Calu3 (cell line): ENCODE measurements around the gene PACRG. TPM values are rescaled to one million over a fixed set of nuclear protein-coding genes. Genes with fewer than 3 reads are reported as not detected.

ENCODE experiments used
- BruUV-seq: library from RNA; stranded (reverse); fragments of 400-500 nt; replicated peaks from 2 replicates; lab custom pipeline; 2021; lab: Mats Ljungman, UMichigan
- CTCF ChIA-PET: fragments of 300-600 bp; sonication (Branson Sonifier 250); formaldehyde crosslinking; loops from one replicate; lab custom pipeline; 2022; ENCODE audit warnings: antibody characterized with exemption; lab: Charles Lee
- DNase-seq: peaks from one replicate; pipeline ENCODE4 v3.0.0; 2022
- H3K27ac Mint-ChIP-seq: one replicate; pipeline ENCODE4 v1.8.0; 2022; ENCODE audit warnings: mixed read lengths; ENCODE audit not compliant: unreplicated experiment
- H3K27me3 Mint-ChIP-seq: one replicate; pipeline ENCODE4 v1.8.0; 2022; ENCODE audit warnings: mixed read lengths; ENCODE audit not compliant: unreplicated experiment
- H3K36me3 Mint-ChIP-seq: one replicate; pipeline ENCODE4 v1.8.0; 2022; ENCODE audit warnings: mild to moderate bottlenecking, moderate library complexity, mixed read lengths; ENCODE audit not compliant: insufficient read depth, unreplicated experiment
- H3K4me1 Mint-ChIP-seq: one replicate; pipeline ENCODE4 v1.8.0; 2022; ENCODE audit warnings: mild to moderate bottlenecking, low read depth, mixed read lengths; ENCODE audit not compliant: unreplicated experiment
- H3K4me3 Mint-ChIP-seq: one replicate; pipeline ENCODE4 v1.8.0; 2022; ENCODE audit warnings: mild to moderate bottlenecking, low read depth, moderate library complexity, mixed read lengths; ENCODE audit not compliant: unreplicated experiment
- H3K9me3 Mint-ChIP-seq: one replicate; pipeline ENCODE4 v1.8.0; 2022; ENCODE audit warnings: low read depth, mixed read lengths; ENCODE audit not compliant: unreplicated experiment
- intact Hi-C: fragments of 100-400 bp; cut with micrococcal nuclease; formaldehyde crosslinking; loops from one replicate; pipeline ENCODE4 v1.10.0; 2022; ENCODE audit not compliant: unreplicated experiment
- total RNA-seq: library from RNA; stranded (reverse); gene quantifications from 2 replicates; pipeline ENCODE4 v1.2.3, GENCODE V29; 2022
- TF ChIP-seq, protein P1 (sequence below): fragments of 200-600 bp; IDR thresholded peaks from one replicate; pipeline ENCODE4 v1.8.0; 2022; ENCODE audit warnings: antibody characterized with exemption; ENCODE audit not compliant: unreplicated experiment

Gene PACRG
- total RNA-seq, 1 experiment from 2014 or later: 1.5 TPM

DNA sequence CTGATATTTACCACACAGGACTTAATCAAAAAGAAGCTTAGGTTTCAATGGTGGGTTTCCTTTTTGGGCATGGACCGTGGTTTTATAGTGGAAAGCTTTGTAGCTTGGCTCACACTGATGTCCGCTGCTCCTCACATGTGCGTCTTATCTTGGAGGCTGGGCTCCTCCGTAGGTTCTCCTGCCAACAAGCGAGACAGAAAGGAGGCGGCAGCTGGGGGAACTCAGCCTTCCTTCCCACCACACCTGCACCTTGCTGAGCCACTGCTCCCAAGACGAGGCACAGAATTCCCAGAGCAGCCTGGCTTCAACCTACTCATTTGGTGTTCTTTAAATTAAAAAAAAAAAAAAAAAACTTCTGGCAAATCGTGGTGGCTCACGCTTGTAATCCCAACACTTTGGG lies 451.3 kb downstream of the PACRG start:
- H3K4me1 Mint-ChIP-seq: peaks cover 23% of the 10 kb centered on the region
- H3K27ac Mint-ChIP-seq: no peak overlapping the region
- TF ChIP-seq, protein P1, sequence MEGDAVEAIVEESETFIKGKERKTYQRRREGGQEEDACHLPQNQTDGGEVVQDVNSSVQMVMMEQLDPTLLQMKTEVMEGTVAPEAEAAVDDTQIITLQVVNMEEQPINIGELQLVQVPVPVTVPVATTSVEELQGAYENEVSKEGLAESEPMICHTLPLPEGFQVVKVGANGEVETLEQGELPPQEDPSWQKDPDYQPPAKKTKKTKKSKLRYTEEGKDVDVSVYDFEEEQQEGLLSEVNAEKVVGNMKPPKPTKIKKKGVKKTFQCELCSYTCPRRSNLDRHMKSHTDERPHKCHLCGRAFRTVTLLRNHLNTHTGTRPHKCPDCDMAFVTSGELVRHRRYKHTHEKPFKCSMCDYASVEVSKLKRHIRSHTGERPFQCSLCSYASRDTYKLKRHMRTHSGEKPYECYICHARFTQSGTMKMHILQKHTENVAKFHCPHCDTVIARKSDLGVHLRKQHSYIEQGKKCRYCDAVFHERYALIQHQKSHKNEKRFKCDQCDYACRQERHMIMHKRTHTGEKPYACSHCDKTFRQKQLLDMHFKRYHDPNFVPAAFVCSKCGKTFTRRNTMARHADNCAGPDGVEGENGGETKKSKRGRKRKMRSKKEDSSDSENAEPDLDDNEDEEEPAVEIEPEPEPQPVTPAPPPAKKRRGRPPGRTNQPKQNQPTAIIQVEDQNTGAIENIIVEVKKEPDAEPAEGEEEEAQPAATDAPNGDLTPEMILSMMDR: no peak
- peaks cover 4% of the 10 kb centered on the region for H3K9me3 Mint-ChIP-seq
- CTCF ChIA-PET: no interaction called here
- no peak overlapping the region for H3K4me3 Mint-ChIP-seq
- peaks cover 5% of the 10 kb centered on the region for H3K36me3 Mint-ChIP-seq
- no peak for DNase-seq
- BruUV-seq: no TSS peak
- intact Hi-C loops: no loop called here
- no peaks in the 10 kb centered on the region for H3K27me3 Mint-ChIP-seq

DNA sequence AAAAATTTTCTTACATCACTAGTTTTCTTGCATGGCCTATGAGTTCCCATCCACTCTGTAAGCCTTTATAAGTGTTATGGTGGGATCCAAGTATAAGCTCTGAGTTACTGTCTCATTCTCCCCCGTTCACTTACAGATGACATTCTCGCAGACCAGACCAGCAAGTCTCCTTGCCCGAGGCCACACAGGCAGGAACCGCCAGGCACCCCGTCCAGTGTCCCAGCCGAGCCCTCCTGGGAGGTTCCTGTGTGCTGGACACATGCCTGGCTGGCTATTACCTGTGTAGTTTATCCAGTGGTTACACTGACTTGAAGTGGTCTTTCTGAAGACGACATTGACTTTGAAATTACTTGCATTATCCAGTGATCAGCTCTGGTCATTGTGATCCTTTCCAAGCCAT lies 451.9 kb downstream of the PACRG start:
- BruUV-seq: no TSS peak
- Mint-ChIP-seq H3K36me3 (peaks cover 5% of the 10 kb centered on the region), H3K27ac (no peak overlapping the region), H3K4me3 (no peak overlapping the region), H3K9me3 (peaks cover 4% of the 10 kb centered on the region), H3K27me3 (no peaks in the 10 kb centered on the region), H3K4me1 (peaks cover 23% of the 10 kb centered on the region)
- CTCF ChIA-PET: interaction anchor here (0.7 to 1.1 kb wide), 2 partner anchors 28 to 96 kb away, joined by 3 read pairs; no protein-coding TSS in a partner anchor
- TF ChIP-seq, protein P1: no peak
- intact Hi-C loops: loop anchor here (2.0 to 10.0 kb wide), 5 partner anchors 145 to 1745 kb away; no protein-coding TSS in a partner anchor
- no peak for DNase-seq

DNA sequence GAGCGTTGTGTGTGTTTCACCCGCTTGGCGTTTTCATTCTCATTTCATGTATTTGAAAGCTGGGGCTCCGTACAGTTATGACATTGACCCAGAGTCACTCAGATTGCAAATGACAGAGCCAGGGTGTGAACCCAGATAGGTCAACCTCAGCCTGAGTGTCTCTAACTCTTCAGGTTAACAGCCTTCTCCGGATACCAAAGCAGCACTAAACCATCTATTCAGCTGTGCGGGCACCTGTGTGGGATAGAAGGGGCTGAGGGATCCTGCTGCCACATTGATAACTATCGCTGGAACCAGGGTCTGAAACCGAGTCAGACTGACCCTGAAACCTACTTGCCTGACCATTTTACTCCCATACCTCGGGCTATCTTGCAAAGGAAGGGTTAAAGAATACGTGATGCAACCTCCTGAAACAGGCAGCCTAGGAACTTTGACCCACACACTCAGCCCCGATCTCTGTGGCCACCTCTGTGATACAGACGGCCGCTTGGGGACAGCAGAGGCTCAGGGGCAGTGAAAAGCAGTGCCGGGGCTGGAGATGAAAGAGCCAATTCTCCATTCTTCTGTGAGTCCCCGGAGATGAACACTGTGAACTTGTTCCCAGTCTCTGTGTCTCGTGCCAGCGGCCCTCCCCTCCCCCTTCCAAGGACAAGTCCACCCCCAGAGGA lies 453.2 kb downstream of the PACRG start:
- no TSS peak for BruUV-seq
- intact Hi-C loops: loop anchor here (2.0 to 10.0 kb wide), 5 partner anchors 144 to 1744 kb away; no protein-coding TSS in a partner anchor
- no peak overlapping the region for H3K4me3 Mint-ChIP-seq
- no peaks in the 10 kb centered on the region for H3K27me3 Mint-ChIP-seq
- H3K36me3 Mint-ChIP-seq: peaks cover 5% of the 10 kb centered on the region
- H3K27ac Mint-ChIP-seq: peak overlapping the region; percentile 97
- peak; percentile 84 for DNase-seq
- peaks cover 23% of the 10 kb centered on the region for H3K4me1 Mint-ChIP-seq
- H3K9me3 Mint-ChIP-seq: peaks cover 4% of the 10 kb centered on the region
- TF ChIP-seq, protein P1: peak; percentile 74
- CTCF ChIA-PET: interaction anchor here (0.5 to 1.1 kb wide), 2 partner anchors 29 to 139 kb away, joined by 3 read pairs; no protein-coding TSS in a partner anchor

DNA sequence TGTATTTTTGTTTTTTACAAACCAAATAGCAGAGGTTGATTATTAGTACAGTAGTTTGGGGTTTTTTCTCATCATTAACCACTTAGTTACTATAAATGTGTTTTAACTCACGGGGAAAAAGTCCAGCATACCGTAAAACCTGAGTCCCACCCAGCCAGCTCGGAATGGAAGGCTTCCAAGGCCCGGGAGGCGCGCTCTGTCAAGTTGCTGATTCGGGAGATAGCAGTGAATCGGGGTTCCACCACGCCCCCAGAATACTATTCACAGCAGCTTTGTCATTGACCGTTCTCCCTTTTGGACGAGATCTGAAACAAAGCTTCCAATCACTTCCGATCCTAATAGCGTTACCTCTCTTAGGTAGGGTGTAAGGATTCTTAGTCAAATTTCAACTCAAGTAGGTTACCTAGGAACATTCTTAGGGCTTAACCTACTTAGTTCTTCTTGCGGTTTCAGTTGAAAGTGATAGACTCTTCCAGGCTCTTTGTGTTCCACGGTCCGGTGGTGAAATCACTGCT lies 453.9 kb downstream of the PACRG start:
- DNase-seq: no peak
- peaks cover 23% of the 10 kb centered on the region for H3K4me1 Mint-ChIP-seq
- TF ChIP-seq, protein P1: no peak
- no peaks in the 10 kb centered on the region for H3K27me3 Mint-ChIP-seq
- H3K9me3 Mint-ChIP-seq: peaks cover 4% of the 10 kb centered on the region
- CTCF ChIA-PET: no interaction called here
- H3K27ac Mint-ChIP-seq: peak overlapping the region; percentile 97
- peaks cover 5% of the 10 kb centered on the region for H3K36me3 Mint-ChIP-seq
- intact Hi-C loops: loop anchor here (2.0 to 10.0 kb wide), 5 partner anchors 143 to 1743 kb away; no protein-coding TSS in a partner anchor
- H3K4me3 Mint-ChIP-seq: no peak overlapping the region
- no TSS peak for BruUV-seq
